Activated CD4-positive, alpha-beta T cell treated with anti-CD3 and anti-CD28 coated beads for 24 hours (primary cell): ENCODE data around the gene SCFD2.

Experiments used
- DNase-seq, 2 donors: peaks; one replicate each; pipeline ENCODE4 v3.0.0-alpha.2; 2020; ENCODE audit warnings: low read depth in 2 of 2

The SCFD2 gene

GRCh38 chr4:52957220-52957686 is 408.6 kb downstream of the SCFD2 start:
- no peak for DNase-seq

GRCh38 chr4:52956691-52957090 is 409.2 kb downstream of the SCFD2 start:
- no peak for DNase-seq

- no peak for DNase-seq
Measured at GRCh38 chr4:52954560-52955170, 411.2 kb downstream of the SCFD2 start.

DNA sequence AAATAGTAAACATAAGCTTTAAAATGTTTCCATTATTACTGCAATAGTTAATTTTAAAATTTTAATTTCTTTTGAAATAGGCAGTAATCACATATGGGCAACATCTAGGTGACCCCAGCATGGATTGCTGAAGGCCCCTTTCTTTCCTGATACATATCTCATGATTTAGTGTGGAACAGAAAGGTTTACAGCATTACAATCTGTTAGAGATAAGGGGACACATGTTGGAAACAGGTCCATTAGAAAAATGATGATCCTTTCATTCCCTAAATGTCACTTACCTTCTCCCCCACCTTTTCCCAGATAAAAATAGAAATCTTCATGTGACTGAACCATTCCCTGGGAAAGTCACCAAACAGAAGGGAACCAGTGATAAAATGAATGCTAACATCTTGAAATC is 413.3 kb downstream of the SCFD2 start:
- DNase-seq: no peak

GRCh38 chr4:52951016-52951415 is 414.8 kb downstream of the SCFD2 start:
- no peak for DNase-seq

GRCh38 chr4:52950226-52950625 is 415.6 kb downstream of the SCFD2 start:
- DNase-seq: no peak

- no peak for DNase-seq
Measured at GRCh38 chr4:52949336-52949735, 416.5 kb downstream of the SCFD2 start.

DNA sequence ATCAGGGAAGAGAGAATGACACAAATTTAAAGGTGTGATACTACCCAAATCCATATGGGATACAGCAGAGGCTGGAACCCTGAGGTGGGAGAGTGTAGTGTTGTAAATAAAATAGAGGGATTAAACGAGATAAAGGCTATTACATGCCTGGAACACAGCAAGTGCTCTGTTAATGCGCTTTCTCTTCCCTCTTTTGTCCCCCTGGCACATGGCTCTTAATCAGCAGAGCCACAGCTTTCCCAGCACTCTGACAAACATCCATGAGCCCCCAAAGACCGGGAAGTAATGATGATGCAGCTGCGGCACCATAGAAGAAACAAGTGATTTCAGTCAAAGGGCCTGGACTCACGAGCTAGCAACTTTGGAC is 417.8 kb downstream of the SCFD2 start:
- DNase-seq: no peak

- DNase-seq: no peak
Measured at GRCh38 chr4:52947401-52948056, 418.3 kb downstream of the SCFD2 start.

DNA sequence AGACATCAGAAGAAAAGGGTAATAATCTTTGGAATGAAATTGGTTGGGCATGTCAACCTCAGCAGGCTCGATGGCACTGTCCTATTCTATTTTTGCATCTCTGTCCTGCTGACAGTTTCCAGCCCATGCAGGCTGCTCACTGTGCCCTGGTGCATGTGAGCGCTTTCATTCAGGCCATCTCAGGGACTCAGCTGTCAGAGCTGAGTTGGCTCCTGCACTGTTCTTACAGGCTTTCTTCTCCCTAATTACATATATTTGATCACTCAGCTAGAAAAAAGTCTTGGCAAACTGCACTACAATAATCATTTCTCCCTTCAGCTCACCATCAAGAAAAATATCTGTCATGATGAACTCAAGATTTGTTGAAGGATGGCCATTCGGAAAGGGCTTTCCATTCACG is 419.0 kb downstream of the SCFD2 start:
- DNase-seq: no peak

DNA sequence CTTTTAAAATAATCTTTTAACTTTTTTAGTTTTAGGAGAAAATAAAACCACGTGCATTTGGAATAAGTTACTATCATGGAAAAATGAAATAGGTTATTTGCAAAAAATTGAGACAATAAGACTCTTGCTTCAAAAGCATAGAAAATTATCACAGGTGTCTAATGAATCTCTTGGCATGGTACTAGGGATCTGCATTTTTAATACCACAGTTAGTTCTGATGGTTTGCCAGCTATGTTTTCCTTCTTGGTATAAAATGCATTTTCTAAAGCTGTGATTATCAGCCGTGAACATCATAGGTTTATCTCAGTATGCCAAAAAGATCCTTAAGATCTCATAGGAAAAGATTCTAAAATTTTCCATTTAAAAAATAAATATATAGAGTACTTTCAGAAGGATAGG is 419.9 kb downstream of the SCFD2 start:
- DNase-seq: no peak

- no peak for DNase-seq
Measured at GRCh38 chr4:52945326-52945898, 420.4 kb downstream of the SCFD2 start.

- DNase-seq: no peak
Measured at GRCh38 chr4:52943677-52944076, 422.2 kb downstream of the SCFD2 start.

GRCh38 chr4:52942936-52943335 is 422.9 kb downstream of the SCFD2 start:
- DNase-seq: no peak

GRCh38 chr4:52941450-52941849 is 424.4 kb downstream of the SCFD2 start:
- DNase-seq: no peak

GRCh38 chr4:52939739-52940138 is 426.1 kb downstream of the SCFD2 start:
- no peak for DNase-seq

GRCh38 chr4:52939325-52939724 is 426.5 kb downstream of the SCFD2 start:
- DNase-seq: no peak

DNA sequence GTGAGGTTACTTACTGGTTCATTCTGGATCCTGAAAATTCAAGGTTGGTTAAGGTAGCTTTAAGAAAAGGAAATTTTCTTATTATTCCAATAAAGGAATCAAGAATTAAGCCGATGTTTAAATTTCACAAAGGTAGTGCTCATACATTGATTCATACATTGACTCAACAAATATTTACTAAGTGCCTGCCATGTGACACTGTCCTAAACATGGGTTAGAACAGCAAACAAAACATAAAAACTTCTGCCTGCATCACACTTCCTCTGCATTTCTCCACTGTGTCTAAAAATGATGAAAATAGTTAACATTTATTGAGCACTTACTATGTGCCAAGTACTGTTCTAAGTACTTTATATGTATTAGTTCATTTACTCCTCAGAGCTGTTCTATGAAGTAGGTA is 428.0 kb downstream of the SCFD2 start:
- no peak for DNase-seq

- no peak for DNase-seq
Measured at GRCh38 chr4:52936729-52937128, 429.1 kb downstream of the SCFD2 start.

- DNase-seq: no peak
Measured at GRCh38 chr4:52935317-52935716, 430.5 kb downstream of the SCFD2 start.

DNA sequence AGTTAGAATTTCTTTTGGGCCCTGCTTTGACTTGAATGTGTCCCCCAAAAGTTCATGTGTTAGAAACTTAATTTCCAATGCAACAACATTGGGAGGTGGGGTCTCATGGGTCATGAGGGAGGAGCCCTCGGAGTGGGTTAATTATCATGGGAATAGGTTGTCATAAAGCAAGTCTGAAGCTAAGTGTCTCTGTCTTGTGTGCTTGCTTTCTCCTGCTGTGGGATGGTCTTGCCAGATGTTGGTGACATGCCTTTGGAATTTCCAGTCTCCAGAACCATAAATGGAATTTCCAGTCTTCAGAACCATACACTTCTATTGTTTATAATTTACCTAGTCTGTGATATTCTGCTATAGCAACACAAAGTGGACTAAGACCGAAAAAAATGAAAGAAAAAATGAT is 432.1 kb downstream of the SCFD2 start:
- DNase-seq: no peak

- DNase-seq: no peak
Measured at GRCh38 chr4:52932591-52933470, 433.0 kb downstream of the SCFD2 start.
